HG02571 (cell line): ENCODE measurements around the gene NSD2.
A peak's percentile ranks its signal among the peaks of the same experiment; 100 is the strongest.

Experiments
- ATAC-seq: cut with Tn5 transposase; IDR thresholded peaks from one replicate; pipeline ENCODE4 v1.9.1; 2021; ENCODE audit warnings: mild to moderate bottlenecking, moderate library complexity; ENCODE audit not compliant: unreplicated experiment

NSD2 gene

GRCh38 chr4:1863297-1864033 lies 7.7 kb upstream of the NSD2 start:
- ATAC-seq: no peak

GRCh38 chr4:1864076-1865008 lies 6.9 kb upstream of the NSD2 start:
- ATAC-seq: no peak

GRCh38 chr4:1866189-1866661 lies 5.0 kb upstream of the NSD2 start:
- ATAC-seq: no peak

- no peak for ATAC-seq
These were observed 2.9 kb upstream of the NSD2 start for GRCh38 chr4:1868293-1868692.

GRCh38 chr4:1868912-1869311 lies 2.3 kb upstream of the NSD2 start:
- no peak for ATAC-seq

GRCh38 chr4:1869530-1870327 lies 1.5 kb upstream of the NSD2 start:
- ATAC-seq: peak; percentile 3

GRCh38 chr4:1870328-1870577 lies 940 bp upstream of the NSD2 start:
- ATAC-seq: peak; percentile 43

GRCh38 chr4:1871471-1872021 lies 353 bp downstream of the NSD2 start:
- peak; percentile 3 for ATAC-seq

GRCh38 chr4:1872870-1873269 lies 1.7 kb downstream of the NSD2 start:
- ATAC-seq: no peak

GRCh38 chr4:1873291-1873690 lies 2.1 kb downstream of the NSD2 start:
- no peak for ATAC-seq

- ATAC-seq: no peak
These were observed 2.6 kb downstream of the NSD2 start for GRCh38 chr4:1873776-1874175.

- ATAC-seq: no peak
These were observed 3.0 kb downstream of the NSD2 start for GRCh38 chr4:1874201-1874600.

GRCh38 chr4:1879485-1879884 lies 8.3 kb downstream of the NSD2 start:
- no peak for ATAC-seq

- ATAC-seq: no peak
These were observed 9.1 kb downstream of the NSD2 start for GRCh38 chr4:1880332-1880731.

- ATAC-seq: no peak
These were observed 11.7 kb downstream of the NSD2 start for GRCh38 chr4:1882850-1883271.

GRCh38 chr4:1883583-1883982 lies 12.4 kb downstream of the NSD2 start:
- ATAC-seq: no peak

- ATAC-seq: no peak
These were observed 14.2 kb downstream of the NSD2 start for GRCh38 chr4:1885414-1885813.

- no peak for ATAC-seq
These were observed 15.9 kb downstream of the NSD2 start for GRCh38 chr4:1887052-1887451.

GRCh38 chr4:1890979-1891570 lies 19.9 kb downstream of the NSD2 start:
- no peak for ATAC-seq

GRCh38 chr4:1895971-1896657 lies 24.9 kb downstream of the NSD2 start:
- no peak for ATAC-seq
